Karpas-422 (cell line): Measurements from ENCODE around the gene OR2L5. TPM values are rescaled to one million over a fixed set of nuclear protein-coding genes. Genes with fewer than 3 reads are reported as not detected.

ENCODE experiments used
- DNase-seq: peaks from one replicate; pipeline ENCODE4 v3.0.0-alpha.2; 2015
- H2AFZ ChIP-seq: fragments of 200-600 bp; sonication (generic); 2 replicates; pipeline ENCODE4 v1.6.1; 2014; ENCODE audit warnings: antibody characterized with exemption, low read length, mixed read lengths
- H3K27ac ChIP-seq: fragments of 200-600 bp; sonication (generic); 2 replicates; pipeline ENCODE4 v1.5.1; 2014; ENCODE audit warnings: mild to moderate bottlenecking, low read length, moderate library complexity
- H3K27me3 ChIP-seq: fragments of 200-600 bp; sonication (generic); 2 replicates; pipeline ENCODE4 v1.6.1; 2014; ENCODE audit warnings: low read length, mixed read lengths
- H3K36me3 ChIP-seq: fragments of 200-600 bp; sonication (generic); 2 replicates; pipeline ENCODE4 v1.6.1; 2014; ENCODE audit warnings: low read length, mixed read lengths; ENCODE audit not compliant: insufficient read depth
- H3K4me1 ChIP-seq: fragments of 200-600 bp; sonication (generic); 2 replicates; pipeline ENCODE4 v1.6.1; 2014; ENCODE audit warnings: mild to moderate bottlenecking, low read length, mixed read lengths
- H3K4me2 ChIP-seq: fragments of 200-600 bp; sonication (generic); 2 replicates; pipeline ENCODE4 v1.6.1; 2014; ENCODE audit warnings: low read length, low read depth, mild to moderate bottlenecking; ENCODE audit not compliant: poor library complexity, severe bottlenecking
- H3K4me3 ChIP-seq: fragments of 200-600 bp; sonication (generic); 2 replicates; pipeline ENCODE4 v1.5.1; 2014; ENCODE audit warnings: mild to moderate bottlenecking, antibody characterized with exemption, low read length, mixed read lengths
- H3K79me2 ChIP-seq: fragments of 200-600 bp; sonication (generic); 2 replicates; pipeline ENCODE4 v1.6.1; 2014; ENCODE audit warnings: mild to moderate bottlenecking, low read length, mixed read lengths
- H3K9ac ChIP-seq: fragments of 200-600 bp; sonication (generic); 2 replicates; pipeline ENCODE4 v1.6.0; 2014; ENCODE audit warnings: low read length
- H3K9me2 ChIP-seq: fragments of 200-600 bp; sonication (generic), shearing (Covaris generic); replicated peaks from 2 replicates; pipeline ENCODE4 v1.6.0; 2014; ENCODE audit warnings: mild to moderate bottlenecking, low read length, moderate library complexity; ENCODE audit not compliant: insufficient read depth
- H3K9me3 ChIP-seq: fragments of 300-700, 200-600 bp; sonication (generic); 2 replicates; pipeline ENCODE4 v1.6.1; 2014; ENCODE audit warnings: low read length, mixed read lengths
- H4K20me1 ChIP-seq: fragments of 200-600 bp; sonication (generic); 2 replicates; pipeline ENCODE4 v1.6.1; 2014; ENCODE audit warnings: mild to moderate bottlenecking, antibody characterized with exemption, low read length, low read depth; ENCODE audit not compliant: insufficient read depth
- total RNA-seq: library from RNA; depleted of rRNA; stranded (reverse); fragments of >200 nt; shearing (Covaris generic); gene quantifications from 2 replicates; pipeline ENCODE4 v1.2.3, GENCODE V29; 2014; ENCODE audit warnings: low replicate concordance

OR2L5 gene
- total RNA-seq, 1 experiment from 2014 or later, result 0.19 TPM

- no peak overlapping the region for H2AFZ ChIP-seq
- no peaks in the 10 kb centered on the region for H4K20me1 ChIP-seq
- peaks cover 6% of the 10 kb centered on the region; the same call in 1 of the 2 replicates for H3K9me3 ChIP-seq
- no peaks in the 10 kb centered on the region for H3K9me2 ChIP-seq
- no peak overlapping the region for H3K4me3 ChIP-seq
- no peaks in the 10 kb centered on the region for H3K79me2 ChIP-seq
- H3K36me3 ChIP-seq, result no peaks in the 10 kb centered on the region
- H3K4me2 ChIP-seq, result no peak overlapping the region
- no peak for DNase-seq
- no peak overlapping the region for H3K27ac ChIP-seq
- no peaks in the 10 kb centered on the region for H3K4me1 ChIP-seq
- no peak overlapping the region for H3K9ac ChIP-seq
- H3K27me3 ChIP-seq, result no peaks in the 10 kb centered on the region
Observed at GRCh38 chr1:248015803-248016202, 2.3 kb downstream of the OR2L5 start.

GRCh38 chr1:248029770-248030169 lies 16.3 kb downstream of the OR2L5 start, which contains the start of gene OR2L2:
Gene OR2L2, plus strand, starts transcription at chr1:248030070. Its CDS starts 8,198 bp downstream, at chr1:248038268.
- Histone ChIP-seq H3K4me1 (no peaks in the 10 kb centered on the region), H3K79me2 (no peaks in the 10 kb centered on the region), H3K4me2 (no peak within 1 kb of the TSS), H3K27me3 (no peaks in the 10 kb centered on the region), H4K20me1 (no peaks in the 10 kb centered on the region), H3K9me3 (peaks cover 8% of the 10 kb centered on the region), H3K36me3 (no peaks in the 10 kb centered on the region), H3K9ac (no peak within 1 kb of the TSS), H2AFZ (no peak within 1 kb of the TSS), H3K9me2 (no peaks in the 10 kb centered on the region), H3K4me3 (no peak within 1 kb of the TSS), H3K27ac (no peak within 1 kb of the TSS)
- DNase-seq, result no peak

GRCh38 chr1:248045209-248045608 lies 31.7 kb downstream of the OR2L5 start:
- Histone ChIP-seq H3K4me3 (no peak overlapping the region), H3K9me2 (no peaks in the 10 kb centered on the region), H4K20me1 (no peaks in the 10 kb centered on the region), H2AFZ (no peak overlapping the region), H3K4me1 (no peaks in the 10 kb centered on the region), H3K79me2 (no peaks in the 10 kb centered on the region), H3K27ac (no peak overlapping the region), H3K36me3 (no peaks in the 10 kb centered on the region), H3K4me2 (no peak overlapping the region), H3K9ac (no peak overlapping the region), H3K9me3 (peaks cover 4% of the 10 kb centered on the region), H3K27me3 (no peaks in the 10 kb centered on the region)
- DNase-seq, result no peak

GRCh38 chr1:248046536-248046935 lies 33.1 kb downstream of the OR2L5 start, which contains the start of gene OR2L3:
Gene OR2L3, plus strand, starts transcription at chr1:248046836. Its CDS starts 13,846 bp downstream, at chr1:248060682.
- Histone ChIP-seq H2AFZ (no peak within 1 kb of the TSS), H3K4me2 (no peak within 1 kb of the TSS)

GRCh38 chr1:248047008-248047407 lies 33.5 kb downstream of the OR2L5 start:
- Histone ChIP-seq H3K9me3 (no peaks in the 10 kb centered on the region; the same call in 1 of the 2 replicates), H3K9me2 (no peaks in the 10 kb centered on the region), H4K20me1 (no peaks in the 10 kb centered on the region), H3K4me1 (no peaks in the 10 kb centered on the region), H3K79me2 (no peaks in the 10 kb centered on the region), H3K9ac (no peak overlapping the region), H3K4me3 (no peak overlapping the region), H3K27me3 (no peaks in the 10 kb centered on the region), H3K27ac (no peak overlapping the region), H3K4me2 (no peak overlapping the region), H2AFZ (no peak overlapping the region), H3K36me3 (no peaks in the 10 kb centered on the region)
- no peak for DNase-seq

More at GRCh38 chr1:248046536-248046935, 33.1 kb downstream of the OR2L5 start, which contains the start of gene OR2L3:
- no peaks in the 10 kb centered on the region for H3K79me2 ChIP-seq
- H4K20me1 ChIP-seq, result no peaks in the 10 kb centered on the region
- no peaks in the 10 kb centered on the region for H3K36me3 ChIP-seq
- no peaks in the 10 kb centered on the region; the same call in 1 of the 2 replicates for H3K9me3 ChIP-seq
- H3K9ac ChIP-seq, result no peak within 1 kb of the TSS
- H3K27ac ChIP-seq, result no peak within 1 kb of the TSS
- no peak within 1 kb of the TSS for H3K4me3 ChIP-seq
- H3K27me3 ChIP-seq, result no peaks in the 10 kb centered on the region
- DNase-seq, result no peak
- no peaks in the 10 kb centered on the region for H3K9me2 ChIP-seq
- H3K4me1 ChIP-seq, result no peaks in the 10 kb centered on the region

- H3K4me2 ChIP-seq, result no peak overlapping the region
- no peak for DNase-seq
- H3K27me3 ChIP-seq, result no peaks in the 10 kb centered on the region
- H2AFZ ChIP-seq, result no peak overlapping the region
- H3K9me2 ChIP-seq, result no peaks in the 10 kb centered on the region
- no peaks in the 10 kb centered on the region for H3K36me3 ChIP-seq
- no peak overlapping the region for H3K27ac ChIP-seq
- no peak overlapping the region for H3K9ac ChIP-seq
- H3K9me3 ChIP-seq, result no peaks in the 10 kb centered on the region; the same call in 1 of the 2 replicates
- no peaks in the 10 kb centered on the region for H4K20me1 ChIP-seq
- H3K79me2 ChIP-seq, result no peaks in the 10 kb centered on the region
- H3K4me1 ChIP-seq, result no peaks in the 10 kb centered on the region
- no peak overlapping the region for H3K4me3 ChIP-seq
Observed at GRCh38 chr1:248054671-248055070, 41.2 kb downstream of the OR2L5 start.

GRCh38 chr1:248055261-248055660 lies 41.8 kb downstream of the OR2L5 start:
- H3K4me1 ChIP-seq, result no peaks in the 10 kb centered on the region
- H3K79me2 ChIP-seq, result no peaks in the 10 kb centered on the region
- H3K27ac ChIP-seq, result no peak overlapping the region
- no peak overlapping the region for H3K9ac ChIP-seq
- H3K4me3 ChIP-seq, result no peak overlapping the region
- no peaks in the 10 kb centered on the region; the same call in 1 of the 2 replicates for H3K9me3 ChIP-seq
- H3K4me2 ChIP-seq, result no peak overlapping the region
- no peaks in the 10 kb centered on the region for H4K20me1 ChIP-seq
- no peak overlapping the region for H2AFZ ChIP-seq
- DNase-seq, result no peak
- no peaks in the 10 kb centered on the region for H3K36me3 ChIP-seq
- no peaks in the 10 kb centered on the region for H3K9me2 ChIP-seq
- H3K27me3 ChIP-seq, result no peaks in the 10 kb centered on the region

GRCh38 chr1:248065071-248065470 lies 51.6 kb downstream of the OR2L5 start:
- Histone ChIP-seq H3K4me2 (no peak overlapping the region), H3K36me3 (no peaks in the 10 kb centered on the region), H3K9me3 (peaks cover 4% of the 10 kb centered on the region; the same call in 1 of the 2 replicates), H2AFZ (no peak overlapping the region), H3K27me3 (no peaks in the 10 kb centered on the region), H3K4me3 (no peak overlapping the region), H3K9me2 (no peaks in the 10 kb centered on the region), H3K79me2 (no peaks in the 10 kb centered on the region), H3K9ac (no peak overlapping the region), H4K20me1 (no peaks in the 10 kb centered on the region), H3K27ac (no peak overlapping the region), H3K4me1 (no peaks in the 10 kb centered on the region)
- no peak for DNase-seq
